Measurements from ENCODE around the gene ACOT11.

The ACOT11 gene

GRCh38 chr1:54640863-54641836 lies 93.1 kb downstream of the ACOT11 start, which contains the start of gene MROH7:
Gene MROH7, plus strand, starts transcription at chr1:54641786. Its CDS starts 11,141 bp downstream, at chr1:54652927.
- DNase-seq (ENCODE audit: low read depth in 2 of 3, low spot score in 2 of 3) = no peak

GRCh38 chr1:54643736-54644135 lies 95.7 kb downstream of the ACOT11 start:
- DNase-seq (ENCODE audit: low read depth in 2 of 3, low spot score in 2 of 3) = no peak

GRCh38 chr1:54645806-54646676 lies 98.0 kb downstream of the ACOT11 start:
- no peak for DNase-seq (ENCODE audit: low read depth in 2 of 3, low spot score in 2 of 3)

GRCh38 chr1:54649130-54649898 lies 101.3 kb downstream of the ACOT11 start:
- no peak for DNase-seq (ENCODE audit: low read depth in 2 of 3, low spot score in 2 of 3)

GRCh38 chr1:54649921-54650320 lies 101.9 kb downstream of the ACOT11 start:
- no peak for DNase-seq (ENCODE audit: low read depth in 2 of 3, low spot score in 2 of 3)

GRCh38 chr1:54650417-54650816 lies 102.4 kb downstream of the ACOT11 start:
- DNase-seq (ENCODE audit: low read depth in 2 of 3, low spot score in 2 of 3) = no peak

- no peak for DNase-seq (ENCODE audit: low read depth in 2 of 3, low spot score in 2 of 3)
Measured at GRCh38 chr1:54651608-54652007, 103.6 kb downstream of the ACOT11 start.

- DNase-seq (ENCODE audit: low read depth in 2 of 3, low spot score in 2 of 3) = no peak
Measured at GRCh38 chr1:54652168-54652567, 104.1 kb downstream of the ACOT11 start.

- no peak for DNase-seq (ENCODE audit: low read depth in 2 of 3, low spot score in 2 of 3)
Measured at GRCh38 chr1:54653036-54653435, 105.0 kb downstream of the ACOT11 start.

GRCh38 chr1:54658164-54658913 lies 110.3 kb downstream of the ACOT11 start:
- no peak for DNase-seq (ENCODE audit: low read depth in 2 of 3, low spot score in 2 of 3)
